Measurements from ENCODE around the gene OTOP3. TPM values are rescaled to one million over a fixed set of nuclear protein-coding genes. Genes with fewer than 3 reads are reported as not detected.

OTOP3 gene
- total and polyA plus RNA-seq, 8 donors = 0.18 to 2.6 TPM; not detected in 6

GRCh38 chr17:74951065-74951464, 15.4 kb downstream of the OTOP3 start:
- WGBS, 5 donors = 55 to 80% (median 63%) methylated on average over 2 to 3 of the region's 3 CpGs
- intact Hi-C loops (cut with DNase I; ENCODE audit: low total_unique reads) = no loop called here
- DNase-seq = no peak

DNA sequence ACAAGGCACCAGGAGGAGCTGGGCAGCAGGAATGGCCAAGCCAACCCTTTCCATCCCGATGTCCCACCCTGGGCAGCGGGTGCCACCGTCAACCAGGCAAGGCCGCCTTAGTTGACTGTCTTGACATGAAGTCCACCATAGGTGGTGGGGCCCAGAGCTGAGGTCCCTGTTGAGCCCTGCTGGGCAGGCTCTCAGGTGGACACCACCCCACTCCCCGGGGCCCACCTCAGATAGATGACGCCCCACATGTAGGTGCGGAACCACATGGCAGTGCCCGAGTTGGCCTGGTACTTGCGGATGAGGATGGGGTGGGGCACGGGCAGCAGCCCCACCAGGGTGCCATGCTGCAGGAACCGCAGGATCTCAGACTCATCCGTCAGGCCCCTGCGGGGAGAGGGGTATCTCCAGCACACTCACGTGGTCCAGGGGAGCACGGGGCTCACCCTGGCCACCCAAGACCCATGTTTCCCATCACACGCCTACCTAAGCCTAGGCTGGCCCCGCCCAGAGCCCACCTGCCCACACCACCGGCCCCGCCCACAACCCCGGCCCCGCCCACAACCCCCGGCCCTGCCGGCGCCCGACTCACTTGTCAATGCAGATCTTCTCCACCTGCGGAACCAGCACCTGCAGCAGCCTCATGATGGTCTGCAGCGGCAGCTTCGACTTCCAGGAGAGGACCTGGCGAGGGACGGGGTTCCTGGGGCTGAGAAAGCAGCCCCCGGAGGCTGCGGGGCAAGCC, 16.2 kb downstream of the OTOP3 start:
- no peak overlapping the region for H3K4me3 ChIP-seq
- 71 to 83% (median 78%) methylated on average over 19 to 32 of the region's 32 CpGs for WGBS, 5 donors
- H3K36me3 ChIP-seq = peaks cover 37 to 62% (median 59%) of the 10 kb centered on the region in 4 donors
- H3K9me3 ChIP-seq = no peaks in the 10 kb centered on the region
- H3K27me3 ChIP-seq = peaks cover 0 to 35% (median 0%) of the 10 kb centered on the region in 3 donors
- TF ChIP-seq EP300 (IDR thresholded peaks at IDR 0.05) (no peak), POLR2A (IDR thresholded peaks at IDR 0.05) (no peak), POLR2AphosphoS5 (IDR thresholded peaks at IDR 0.05) (no peak)
- TF ChIP-seq, protein P1, sequence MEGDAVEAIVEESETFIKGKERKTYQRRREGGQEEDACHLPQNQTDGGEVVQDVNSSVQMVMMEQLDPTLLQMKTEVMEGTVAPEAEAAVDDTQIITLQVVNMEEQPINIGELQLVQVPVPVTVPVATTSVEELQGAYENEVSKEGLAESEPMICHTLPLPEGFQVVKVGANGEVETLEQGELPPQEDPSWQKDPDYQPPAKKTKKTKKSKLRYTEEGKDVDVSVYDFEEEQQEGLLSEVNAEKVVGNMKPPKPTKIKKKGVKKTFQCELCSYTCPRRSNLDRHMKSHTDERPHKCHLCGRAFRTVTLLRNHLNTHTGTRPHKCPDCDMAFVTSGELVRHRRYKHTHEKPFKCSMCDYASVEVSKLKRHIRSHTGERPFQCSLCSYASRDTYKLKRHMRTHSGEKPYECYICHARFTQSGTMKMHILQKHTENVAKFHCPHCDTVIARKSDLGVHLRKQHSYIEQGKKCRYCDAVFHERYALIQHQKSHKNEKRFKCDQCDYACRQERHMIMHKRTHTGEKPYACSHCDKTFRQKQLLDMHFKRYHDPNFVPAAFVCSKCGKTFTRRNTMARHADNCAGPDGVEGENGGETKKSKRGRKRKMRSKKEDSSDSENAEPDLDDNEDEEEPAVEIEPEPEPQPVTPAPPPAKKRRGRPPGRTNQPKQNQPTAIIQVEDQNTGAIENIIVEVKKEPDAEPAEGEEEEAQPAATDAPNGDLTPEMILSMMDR (IDR thresholded peaks at IDR 0.05) = no peak
- no peak overlapping the region for H3K27ac ChIP-seq
- intact Hi-C loops (cut with DNase I; ENCODE audit: low total_unique reads) = no loop called here
- H3K4me1 ChIP-seq = no peaks in the 10 kb centered on the region
- no peak for DNase-seq

More at GRCh38 chr17:74951065-74951464, 15.4 kb downstream of the OTOP3 start:
- H3K4me1 ChIP-seq = no peaks in the 10 kb centered on the region
- peaks cover 0 to 42% (median 0%) of the 10 kb centered on the region in 3 donors for H3K27me3 ChIP-seq
- no peak for TF ChIP-seq EP300 (IDR thresholded peaks at IDR 0.05)
- TF ChIP-seq POLR2A (IDR thresholded peaks at IDR 0.05) = no peak
- TF ChIP-seq, protein P1 (IDR thresholded peaks at IDR 0.05) = no peak
- no peak for TF ChIP-seq POLR2AphosphoS5 (IDR thresholded peaks at IDR 0.05)
- peaks cover 29 to 55% (median 51%) of the 10 kb centered on the region in 4 donors for H3K36me3 ChIP-seq
- H3K4me3 ChIP-seq = no peak overlapping the region
- H3K27ac ChIP-seq = no peak overlapping the region
- H3K9me3 ChIP-seq = no peaks in the 10 kb centered on the region

- peaks cover 0 to 27% (median 0%) of the 10 kb centered on the region in 3 donors for H3K27me3 ChIP-seq
- no peaks in the 10 kb centered on the region for H3K4me1 ChIP-seq
- no peaks in the 10 kb centered on the region for H3K9me3 ChIP-seq
- intact Hi-C loops (cut with DNase I; ENCODE audit: low total_unique reads) = no loop called here
- H3K36me3 ChIP-seq = peaks cover 37 to 66% (median 63%) of the 10 kb centered on the region in 4 donors
- no peak for DNase-seq
- no peak overlapping the region for H3K4me3 ChIP-seq
- TF ChIP-seq POLR2AphosphoS5 (IDR thresholded peaks at IDR 0.05) = no peak
- TF ChIP-seq POLR2A (IDR thresholded peaks at IDR 0.05) = no peak
- no peak overlapping the region for H3K27ac ChIP-seq
- 67 to 76% (median 75%) methylated on average over 19 to 24 of the region's 24 CpGs for WGBS, 5 donors
Measured at GRCh38 chr17:74952431-74953133, 16.9 kb downstream of the OTOP3 start.

- DNase-seq = no peak
- Histone ChIP-seq H3K36me3 (peaks cover 37 to 72% (median 66%) of the 10 kb centered on the region in 4 donors), H3K4me1 (peaks cover 0 to 3% (median 1%) of the 10 kb centered on the region in 4 donors), H3K27ac (no peak overlapping the region), H3K4me3 (no peak overlapping the region), H3K9me3 (no peaks in the 10 kb centered on the region), H3K27me3 (peaks cover 0 to 27% (median 0%) of the 10 kb centered on the region in 3 donors)
- 65 to 83% (median 67%) methylated on average over 10 to 11 of the region's 11 CpGs for WGBS, 5 donors
- TF ChIP-seq, protein P1 (IDR thresholded peaks at IDR 0.05) = no peak
- TF ChIP-seq POLR2AphosphoS5 (IDR thresholded peaks at IDR 0.05) = no peak
- no peak for TF ChIP-seq POLR2A (IDR thresholded peaks at IDR 0.05)
- TF ChIP-seq EP300 (IDR thresholded peaks at IDR 0.05) = no peak
- intact Hi-C loops (cut with DNase I; ENCODE audit: low total_unique reads) = no loop called here
Measured at GRCh38 chr17:74953134-74953687, 17.5 kb downstream of the OTOP3 start.
